ENCODE measurements around the gene MAPKAPK2.

Gene MAPKAPK2

GRCh38 chr1:206685334-206685768 is 646 bp downstream of the MAPKAPK2 start:
- no peak for DNase-seq

- no peak for DNase-seq
Observed at GRCh38 chr1:206685769-206686477, 1.2 kb downstream of the MAPKAPK2 start.

- no peak for DNase-seq
Observed at GRCh38 chr1:206686478-206687249, 2.0 kb downstream of the MAPKAPK2 start.

GRCh38 chr1:206687251-206687914 is 2.7 kb downstream of the MAPKAPK2 start:
- no peak for DNase-seq

GRCh38 chr1:206687915-206688442 is 3.3 kb downstream of the MAPKAPK2 start:
- no peak for DNase-seq

- no peak for DNase-seq
Observed at GRCh38 chr1:206690516-206690915, 5.8 kb downstream of the MAPKAPK2 start.

GRCh38 chr1:206691604-206692003 is 6.9 kb downstream of the MAPKAPK2 start:
- DNase-seq, result no peak

- no peak for DNase-seq
Observed at GRCh38 chr1:206693029-206693428, 8.3 kb downstream of the MAPKAPK2 start.

- no peak for DNase-seq
Observed at GRCh38 chr1:206693592-206693991, 8.9 kb downstream of the MAPKAPK2 start.

- no peak for DNase-seq
Observed at GRCh38 chr1:206694171-206695124, 9.7 kb downstream of the MAPKAPK2 start.

GRCh38 chr1:206695733-206696132 is 11.0 kb downstream of the MAPKAPK2 start:
- no peak for DNase-seq

- DNase-seq, result no peak
Observed at GRCh38 chr1:206696812-206697585, 12.3 kb downstream of the MAPKAPK2 start.

- no peak for DNase-seq
Observed at GRCh38 chr1:206698011-206698410, 13.3 kb downstream of the MAPKAPK2 start.

GRCh38 chr1:206699000-206699586 is 14.4 kb downstream of the MAPKAPK2 start:
- no peak for DNase-seq

GRCh38 chr1:206699626-206700025 is 14.9 kb downstream of the MAPKAPK2 start:
- DNase-seq, result no peak

GRCh38 chr1:206700445-206701036 is 15.8 kb downstream of the MAPKAPK2 start:
- no peak for DNase-seq

GRCh38 chr1:206702260-206702659 is 17.6 kb downstream of the MAPKAPK2 start:
- no peak for DNase-seq

- DNase-seq, result no peak
Observed at GRCh38 chr1:206702803-206703202, 18.1 kb downstream of the MAPKAPK2 start.

GRCh38 chr1:206703661-206704060 is 19.0 kb downstream of the MAPKAPK2 start:
- no peak for DNase-seq

GRCh38 chr1:206704226-206704625 is 19.5 kb downstream of the MAPKAPK2 start:
- DNase-seq, result no peak

GRCh38 chr1:206705191-206705590 is 20.5 kb downstream of the MAPKAPK2 start:
- no peak for DNase-seq
